Body of pancreas (tissue), 4 donors: ENCODE data around the gene TGFBR3. TPM values are rescaled to one million over a fixed set of nuclear protein-coding genes. Genes with fewer than 3 reads are reported as not detected.
A peak's percentile ranks its signal among the peaks of the same experiment; 100 is the strongest.

Experiments used
- ATAC-seq: fragments of 150-250 bp; one replicate; pipeline ENCODE4 v1.9.1; 2016
- DNase-seq, 4 donors: peaks; one replicate each; pipeline ENCODE4 v3.0.0-alpha.2; 2019
- H3K27ac ChIP-seq, 4 donors: fragments of 200-600 bp; sonication (generic); 1 replicate in 3 of 4; 2 replicates in 1 of 4; pipeline versions ENCODE4 v1.5.1 to v1.6.1; 2016 to 2019; ENCODE audit warnings: mild to moderate bottlenecking in 1 of 4, mixed read lengths in 1 of 4, moderate library complexity in 1 of 4
- H3K27me3 ChIP-seq, 2 donors: fragments of 200-600 bp; sonication (generic); one replicate each; pipeline ENCODE4 v1.6.0; 2016; ENCODE audit warnings: mild to moderate bottlenecking in 1 of 2
- H3K36me3 ChIP-seq, 2 donors: fragments of 200-600 bp; sonication (generic); replicated peaks in 1 of 2; 2 replicates each; pipeline ENCODE4 v1.5.1; 2016; ENCODE audit warnings: low read depth in 2 of 2; ENCODE audit not compliant: insufficient read depth in 1 of 2
- H3K4me1 ChIP-seq: fragments of 200-600 bp; sonication (generic); one replicate; pipeline ENCODE4 v1.6.0; 2016
- H3K4me3 ChIP-seq, 2 donors: fragments of 200-600 bp; sonication (generic); 1 replicate in 1 of 2; 2 replicates in 1 of 2; pipeline ENCODE4 v1.5.1; 2016 to 2019
- H3K9me3 ChIP-seq, 3 donors: fragments of 200-600 bp; sonication (generic); 1 replicate in 2 of 3; 2 replicates in 1 of 3; pipeline ENCODE4 v1.5.1; 2016
- POLR2A ChIP-seq, 3 donors: fragments of 450-650 bp; IDR thresholded peaks; one replicate each; pipeline ENCODE4 v1.6.1; 2016; ENCODE audit warnings: antibody characterized with exemption in 3 of 3, mild to moderate bottlenecking in 2 of 3
- WGBS, 2 donors: methylation state at CpG; one replicate each; pipeline ENCODE4 v1.1.5; 2017; 5-methylcytosine and 5-hydroxymethylcytosine counted together
- intact Hi-C: fragments of 100-400 bp; cut with DNase I; formaldehyde crosslinking; loops from one replicate; pipeline ENCODE4 v1.15.1; 2023
- total RNA-seq, 2 donors: library from RNA; depleted of rRNA; stranded (reverse); fragments of >200 nt; gene quantifications; one replicate each; pipeline ENCODE4 v1.1.0, GENCODE V29; 2016
- TF ChIP-seq, protein P1 (sequence below), 7 experiments: fragments of 450-650 bp in 4 of 7; fragments of 200-600 bp in 3 of 7; sonication (generic) in 3 of 7; IDR thresholded peaks; one replicate each; pipeline ENCODE4 v1.5.1; 2016 to 2019; ENCODE audit warnings: antibody characterized with exemption in 7 of 7

Gene TGFBR3
- total RNA-seq, 2 donors from 2014 or later: 52.4 to 63.6 TPM

DNA sequence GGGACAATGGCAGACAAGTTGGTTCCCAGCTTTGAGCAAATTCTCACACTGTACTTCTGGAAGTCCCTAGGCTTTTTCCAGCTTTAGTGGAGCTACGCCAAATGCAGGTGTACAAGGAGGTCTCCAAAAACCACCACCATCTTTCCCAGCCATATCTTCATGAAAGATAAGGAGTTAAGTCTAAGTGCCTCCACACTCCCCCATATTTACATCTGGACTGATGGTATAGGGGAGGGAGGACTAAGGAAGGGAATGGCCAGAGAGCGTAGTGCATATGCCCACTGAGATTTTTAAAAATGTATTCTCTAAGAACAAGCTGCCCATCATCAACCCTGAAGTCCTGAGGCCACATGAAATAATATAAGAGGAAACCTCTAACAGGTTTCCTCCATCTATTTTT is 161.3 kb downstream of the TGFBR3 start:
- 50 to 74% methylated on average over 2 of the region's 2 CpGs for WGBS, 2 donors
- no peak overlapping the region for H3K27ac ChIP-seq
- peaks cover 0 to 2% of the 10 kb centered on the region in 2 donors for H3K36me3 ChIP-seq
- no peak overlapping the region for H3K4me3 ChIP-seq
- no peaks in the 10 kb centered on the region for H3K27me3 ChIP-seq
- no peak for ATAC-seq
- no peak for TF ChIP-seq POLR2A (IDR thresholded peaks at IDR 0.05)
- TF ChIP-seq, protein P1, sequence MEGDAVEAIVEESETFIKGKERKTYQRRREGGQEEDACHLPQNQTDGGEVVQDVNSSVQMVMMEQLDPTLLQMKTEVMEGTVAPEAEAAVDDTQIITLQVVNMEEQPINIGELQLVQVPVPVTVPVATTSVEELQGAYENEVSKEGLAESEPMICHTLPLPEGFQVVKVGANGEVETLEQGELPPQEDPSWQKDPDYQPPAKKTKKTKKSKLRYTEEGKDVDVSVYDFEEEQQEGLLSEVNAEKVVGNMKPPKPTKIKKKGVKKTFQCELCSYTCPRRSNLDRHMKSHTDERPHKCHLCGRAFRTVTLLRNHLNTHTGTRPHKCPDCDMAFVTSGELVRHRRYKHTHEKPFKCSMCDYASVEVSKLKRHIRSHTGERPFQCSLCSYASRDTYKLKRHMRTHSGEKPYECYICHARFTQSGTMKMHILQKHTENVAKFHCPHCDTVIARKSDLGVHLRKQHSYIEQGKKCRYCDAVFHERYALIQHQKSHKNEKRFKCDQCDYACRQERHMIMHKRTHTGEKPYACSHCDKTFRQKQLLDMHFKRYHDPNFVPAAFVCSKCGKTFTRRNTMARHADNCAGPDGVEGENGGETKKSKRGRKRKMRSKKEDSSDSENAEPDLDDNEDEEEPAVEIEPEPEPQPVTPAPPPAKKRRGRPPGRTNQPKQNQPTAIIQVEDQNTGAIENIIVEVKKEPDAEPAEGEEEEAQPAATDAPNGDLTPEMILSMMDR (IDR thresholded peaks at IDR 0.05): no peak
- H3K4me1 ChIP-seq: peaks cover 13% of the 10 kb centered on the region
- intact Hi-C loops: loop anchor here (10.0 kb wide), 1 partner anchor 160 kb away; the partner anchor contains the start of gene TGFBR3
- H3K9me3 ChIP-seq: no peaks in the 10 kb centered on the region
- DNase-seq: no peak

DNA sequence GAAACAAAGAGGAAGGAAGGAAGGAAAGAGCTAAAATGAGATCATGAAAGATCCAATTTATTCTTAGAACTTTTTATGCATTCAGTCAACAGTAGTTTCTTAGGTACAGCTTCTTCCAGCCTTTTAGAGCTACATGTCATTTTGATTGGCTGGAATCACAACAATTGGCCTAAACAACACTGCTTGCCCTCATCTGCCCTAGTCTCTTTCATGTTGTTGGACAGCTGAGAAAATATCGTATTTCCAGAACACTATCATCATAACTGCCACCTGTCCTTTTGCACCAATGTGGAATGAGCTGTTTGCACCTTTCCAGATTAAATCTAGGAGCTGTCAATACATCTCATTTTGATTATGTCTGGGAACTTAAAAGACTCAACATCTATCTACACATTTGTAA is 161.7 kb downstream of the TGFBR3 start:
- Histone ChIP-seq H3K36me3 (peaks cover 0 to 2% of the 10 kb centered on the region in 2 donors), H3K27me3 (no peaks in the 10 kb centered on the region), H3K27ac (no peak overlapping the region), H3K4me1 (peaks cover 17% of the 10 kb centered on the region), H3K9me3 (no peaks in the 10 kb centered on the region), H3K4me3 (no peak overlapping the region)
- intact Hi-C loops: loop anchor here (10.0 kb wide), 1 partner anchor 161 kb away; the partner anchor contains the start of gene TGFBR3
- TF ChIP-seq, protein P1 (IDR thresholded peaks at IDR 0.05): no peak
- TF ChIP-seq POLR2A (IDR thresholded peaks at IDR 0.05): no peak
- DNase-seq (no peak), ATAC-seq (no peak)
- whole genome bisulfite sequencing, 2 donors: 59 to 64% methylated on average over 1 of the region's 1 CpG

DNA sequence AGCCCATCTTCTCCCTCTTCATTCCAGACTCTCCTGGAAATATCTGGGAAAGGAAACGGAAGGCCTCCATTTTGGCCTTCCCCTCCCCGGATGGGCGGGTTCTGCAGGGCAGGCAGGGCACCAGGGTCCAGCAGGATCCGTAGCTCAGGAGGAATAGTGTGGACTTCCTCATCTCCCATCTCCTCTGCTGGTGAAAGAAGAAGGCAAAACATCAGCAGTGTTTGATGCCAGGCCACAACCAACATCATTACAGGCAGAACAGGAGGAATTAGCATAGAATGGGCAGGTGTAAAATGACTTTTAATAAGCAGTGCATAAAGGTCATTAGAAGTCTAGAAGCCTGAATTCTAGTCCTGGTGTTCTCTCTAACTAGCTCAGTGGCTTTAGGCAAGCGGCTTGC is 165.9 kb downstream of the TGFBR3 start:
- Histone ChIP-seq H3K4me1 (peaks cover 18% of the 10 kb centered on the region), H3K4me3 (no peak overlapping the region), H3K36me3 (peaks cover 0 to 5% of the 10 kb centered on the region in 2 donors), H3K9me3 (no peaks in the 10 kb centered on the region), H3K27ac (peak overlapping the region in 1 of 4 donors; percentile 58), H3K27me3 (no peaks in the 10 kb centered on the region)
- no peak for ATAC-seq
- intact Hi-C loops: loop anchor here (10.0 kb wide), 1 partner anchor 165 kb away; the partner anchor contains the start of gene TGFBR3
- 75 to 80% methylated on average over 5 of the region's 5 CpGs for WGBS, 2 donors
- DNase-seq: no peak
- TF ChIP-seq POLR2A (IDR thresholded peaks at IDR 0.05): no peak

DNA sequence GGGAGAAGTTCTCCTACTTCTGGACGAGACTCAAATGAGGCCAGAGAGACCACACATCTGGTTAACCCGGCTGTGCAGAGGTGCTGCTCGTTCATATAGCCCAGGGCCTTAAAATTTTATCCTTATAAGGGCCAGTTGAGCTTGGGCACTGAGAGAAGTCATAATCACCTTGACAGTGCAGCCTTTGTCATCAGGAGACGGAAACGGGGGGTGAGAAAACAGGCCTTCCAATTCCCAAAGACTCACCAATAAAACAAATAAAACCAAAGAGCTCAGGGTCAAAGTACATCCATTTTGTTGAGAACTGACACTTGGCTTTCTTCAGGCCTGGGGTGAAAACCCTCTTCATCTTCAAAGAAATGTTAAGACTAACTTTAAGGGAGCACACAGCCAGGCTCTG is 167.1 kb downstream of the TGFBR3 start:
- H3K4me1 ChIP-seq: peaks cover 18% of the 10 kb centered on the region
- H3K36me3 ChIP-seq: peaks cover 0 to 5% of the 10 kb centered on the region in 2 donors
- H3K27me3 ChIP-seq: no peaks in the 10 kb centered on the region
- H3K27ac ChIP-seq: peak overlapping the region in 3 of 4 donors; percentile 44 to 58 (median 56)
- TF ChIP-seq, protein P1 (IDR thresholded peaks at IDR 0.05): no peak
- no peak for TF ChIP-seq POLR2A (IDR thresholded peaks at IDR 0.05)
- peak; percentile 75 for ATAC-seq
- no peaks in the 10 kb centered on the region for H3K9me3 ChIP-seq
- intact Hi-C loops: no loop called here
- 52 to 72% methylated on average over 5 of the region's 5 CpGs for WGBS, 2 donors
- DNase-seq: peak in 3 of 4 donors; percentile 38 to 53 (median 53)
- H3K4me3 ChIP-seq: no peak overlapping the region

DNA sequence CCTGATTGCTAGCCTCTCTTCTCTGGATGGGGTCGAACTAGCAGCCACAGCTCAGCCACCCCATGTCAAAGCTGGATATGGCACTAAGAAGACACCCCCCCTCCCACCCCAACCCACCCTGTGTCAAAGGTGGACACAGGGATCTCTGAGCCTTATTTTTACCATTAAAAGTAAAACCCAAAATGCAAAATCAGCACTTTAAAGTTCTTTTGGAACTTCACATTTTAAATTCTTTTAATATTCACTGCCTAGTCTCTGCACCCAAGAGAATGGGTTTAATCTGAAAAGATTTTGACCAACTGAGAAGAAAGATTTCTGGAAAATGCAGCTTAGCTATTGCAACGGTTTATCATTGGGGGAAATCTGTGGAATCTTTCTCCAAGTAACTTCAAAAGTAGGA is 167.6 kb downstream of the TGFBR3 start:
- TF ChIP-seq POLR2A (IDR thresholded peaks at IDR 0.05): no peak
- TF ChIP-seq, protein P1 (IDR thresholded peaks at IDR 0.05): no peak
- WGBS, 2 donors: 89 to 92% methylated on average over 2 of the region's 2 CpGs
- H3K4me3 ChIP-seq: no peak overlapping the region
- no peak for ATAC-seq
- peak overlapping the region in 2 of 4 donors; percentile 44 to 58 for H3K27ac ChIP-seq
- peaks cover 18% of the 10 kb centered on the region for H3K4me1 ChIP-seq
- DNase-seq: no peak
- H3K27me3 ChIP-seq: no peaks in the 10 kb centered on the region
- H3K9me3 ChIP-seq: no peaks in the 10 kb centered on the region
- H3K36me3 ChIP-seq: peaks cover 0 to 5% of the 10 kb centered on the region in 2 donors
- intact Hi-C loops: no loop called here
